HEK293 (cell line): Measurements from ENCODE around the gene CACNA2D1.

Source experiments
- CTCF ChIA-PET: fragments of 350-600 bp; formaldehyde crosslinking; extraction: SDS; loops from one replicate; lab custom pipeline; 2021; ENCODE audit warnings: antibody characterized with exemption; lab: Yijun Ruan, JAX
- POLR2A ChIA-PET: fragments of 300-600 bp; formaldehyde crosslinking; extraction: SDS; loops from one replicate; lab custom pipeline; 2020; ENCODE audit warnings: antibody characterized with exemption, inconsistent platforms; lab: Yijun Ruan, JAX
- H3K27ac ChIP-seq: fragments of 200-500 bp; sonication (Bioruptor generic); 2 replicates; pipeline ENCODE4 v1.5.1; 2014; ENCODE audit warnings: low read depth, low read length, control low read depth, inconsistent platforms; ENCODE audit errors: extremely low read depth
- H3K36me3 ChIP-seq, 2 experiments: fragments of 200-500 bp in 1 of 2; sonication (Bioruptor generic) in 1 of 2; 1 replicate in 1 of 2; 2 replicates in 1 of 2; pipeline ENCODE4 v1.5.1; 2014 to 2017; ENCODE audit warnings: inconsistent platforms in 2 of 2, low read length in 2 of 2; ENCODE audit not compliant: control insufficient read depth in 2 of 2, insufficient read depth in 1 of 2
- H3K4me1 ChIP-seq: fragments of 200-500 bp; sonication (Bioruptor generic); 2 replicates; pipeline ENCODE4 v1.5.1; 2014; ENCODE audit warnings: mild to moderate bottlenecking, low read length, inconsistent platforms; ENCODE audit not compliant: control insufficient read depth, insufficient read depth
- H3K4me3 ChIP-seq: 2 replicates; pipeline ENCODE4 v1.5.1; 2011; ENCODE audit warnings: low read depth, mild to moderate bottlenecking, control low read depth, low read length, moderate library complexity
- H3K9me3 ChIP-seq: fragments of 200-500 bp; sonication (Bioruptor generic); 2 replicates; pipeline ENCODE4 v1.5.1; 2014; ENCODE audit warnings: low read depth, low read length, inconsistent platforms; ENCODE audit not compliant: control insufficient read depth, insufficient read depth
- BCL11B ChIP-seq: fragments of 450-650 bp; formaldehyde crosslinking; IDR thresholded peaks from 2 replicates; pipeline ENCODE4 v1.5.1; 2016; ENCODE audit warnings: low read depth, missing biosample characterization, missing genetic modification characterization
- FEZF1 ChIP-seq: fragments of 450-650 bp; formaldehyde crosslinking; IDR thresholded peaks from 2 replicates; pipeline ENCODE4 v1.5.1; 2016; ENCODE audit warnings: missing biosample characterization, missing genetic modification characterization
- HOXA7 ChIP-seq: sonication (generic); formaldehyde crosslinking; IDR thresholded peaks from 2 replicates; pipeline ENCODE4 v1.8.1; 2022; ENCODE audit warnings: missing genetic modification reagents, borderline replicate concordance
- HOXC10 ChIP-seq: sonication (generic); formaldehyde crosslinking; IDR thresholded peaks from 2 replicates; pipeline ENCODE4 v1.8.1; 2023; ENCODE audit warnings: mild to moderate bottlenecking, missing genetic modification reagents
- ZBTB7A ChIP-seq: fragments of 450-650 bp; formaldehyde crosslinking; IDR thresholded peaks from 2 replicates; pipeline ENCODE4 v1.5.1; 2016; ENCODE audit warnings: low read depth, missing biosample characterization, missing genetic modification characterization
- ZFP69B ChIP-seq: fragments of 450-650 bp; formaldehyde crosslinking; IDR thresholded peaks from 2 replicates; pipeline ENCODE4 v1.5.1; 2016; ENCODE audit warnings: missing biosample characterization, missing genetic modification characterization
- ZNF112 ChIP-seq: fragments of 450-650 bp; formaldehyde crosslinking; IDR thresholded peaks from 2 replicates; pipeline ENCODE4 v1.5.0; 2017; ENCODE audit warnings: missing biosample characterization, missing genetic modification characterization
- ZNF138 ChIP-seq: fragments of 450-650 bp; formaldehyde crosslinking; IDR thresholded peaks from 2 replicates; pipeline ENCODE4 v1.5.1; 2016; ENCODE audit warnings: missing biosample characterization, missing genetic modification characterization, borderline replicate concordance
- ZNF169 ChIP-seq: fragments of 450-650 bp; formaldehyde crosslinking; IDR thresholded peaks from 2 replicates; pipeline ENCODE4 v1.5.1; 2016; ENCODE audit warnings: missing biosample characterization, missing genetic modification characterization
- ZNF174 ChIP-seq: fragments of 450-650 bp; formaldehyde crosslinking; IDR thresholded peaks from 2 replicates; pipeline ENCODE4 v1.5.0; 2017; ENCODE audit warnings: missing biosample characterization, mild to moderate bottlenecking, missing genetic modification characterization
- ZNF202 ChIP-seq: fragments of 450-650 bp; formaldehyde crosslinking; IDR thresholded peaks from 2 replicates; pipeline ENCODE4 v1.5.1; 2016; ENCODE audit warnings: missing biosample characterization, missing genetic modification characterization, borderline replicate concordance
- ZNF248 ChIP-seq: fragments of 450-650 bp; formaldehyde crosslinking; IDR thresholded peaks from 2 replicates; pipeline ENCODE4 v1.5.1; 2017; ENCODE audit warnings: missing biosample characterization, missing genetic modification characterization
- ZNF366 ChIP-seq: fragments of 450-650 bp; formaldehyde crosslinking; conservative IDR thresholded peaks from 2 replicates; pipeline ENCODE4 v1.5.1; 2016; ENCODE audit warnings: missing biosample characterization, missing genetic modification characterization
- ZNF37A ChIP-seq: fragments of 450-650 bp; IDR thresholded peaks from 2 replicates; pipeline ENCODE4 v1.5.1; 2018; ENCODE audit warnings: missing biosample characterization, missing genetic modification characterization
- ZNF501 ChIP-seq: fragments of 450-650 bp; formaldehyde crosslinking; IDR thresholded peaks from 2 replicates; pipeline ENCODE4 v1.5.1; 2016; ENCODE audit warnings: missing biosample characterization, missing genetic modification characterization
- ZNF513 ChIP-seq: fragments of 450-650 bp; IDR thresholded peaks from 2 replicates; pipeline ENCODE4 v1.5.1; 2018; ENCODE audit warnings: missing biosample characterization, missing genetic modification characterization
- ZNF571 ChIP-seq: fragments of 450-650 bp; formaldehyde crosslinking; IDR thresholded peaks from 2 replicates; pipeline ENCODE4 v1.5.0; 2017; ENCODE audit warnings: missing biosample characterization, missing genetic modification characterization
- ZNF600 ChIP-seq: fragments of 450-650 bp; formaldehyde crosslinking; IDR thresholded peaks from 2 replicates; pipeline ENCODE4 v1.5.1; 2016; ENCODE audit warnings: missing biosample characterization, missing genetic modification characterization
- ZNF629 ChIP-seq: fragments of 450-650 bp; formaldehyde crosslinking; IDR thresholded peaks from 2 replicates; pipeline ENCODE4 v1.5.1; 2017; ENCODE audit warnings: missing biosample characterization, missing genetic modification characterization
- ZNF660 ChIP-seq: fragments of 450-650 bp; IDR thresholded peaks from 2 replicates; pipeline ENCODE4 v1.5.1; 2018; ENCODE audit warnings: missing biosample characterization, mild to moderate bottlenecking, missing genetic modification characterization
- ZNF747 ChIP-seq: fragments of 450-650 bp; formaldehyde crosslinking; IDR thresholded peaks from 2 replicates; pipeline ENCODE4 v1.5.1; 2016; ENCODE audit warnings: missing biosample characterization, missing genetic modification characterization
- ZNF785 ChIP-seq: fragments of 450-650 bp; formaldehyde crosslinking; IDR thresholded peaks from 2 replicates; pipeline ENCODE4 v1.5.1; 2016; ENCODE audit warnings: missing biosample characterization, missing genetic modification characterization
- TF ChIP-seq, protein P1 (sequence below): fragments of 450-650 bp; formaldehyde crosslinking; IDR thresholded peaks from 2 replicates; pipeline ENCODE4 v1.5.1; 2016; ENCODE audit warnings: missing biosample characterization, missing genetic modification characterization

Gene CACNA2D1

DNA sequence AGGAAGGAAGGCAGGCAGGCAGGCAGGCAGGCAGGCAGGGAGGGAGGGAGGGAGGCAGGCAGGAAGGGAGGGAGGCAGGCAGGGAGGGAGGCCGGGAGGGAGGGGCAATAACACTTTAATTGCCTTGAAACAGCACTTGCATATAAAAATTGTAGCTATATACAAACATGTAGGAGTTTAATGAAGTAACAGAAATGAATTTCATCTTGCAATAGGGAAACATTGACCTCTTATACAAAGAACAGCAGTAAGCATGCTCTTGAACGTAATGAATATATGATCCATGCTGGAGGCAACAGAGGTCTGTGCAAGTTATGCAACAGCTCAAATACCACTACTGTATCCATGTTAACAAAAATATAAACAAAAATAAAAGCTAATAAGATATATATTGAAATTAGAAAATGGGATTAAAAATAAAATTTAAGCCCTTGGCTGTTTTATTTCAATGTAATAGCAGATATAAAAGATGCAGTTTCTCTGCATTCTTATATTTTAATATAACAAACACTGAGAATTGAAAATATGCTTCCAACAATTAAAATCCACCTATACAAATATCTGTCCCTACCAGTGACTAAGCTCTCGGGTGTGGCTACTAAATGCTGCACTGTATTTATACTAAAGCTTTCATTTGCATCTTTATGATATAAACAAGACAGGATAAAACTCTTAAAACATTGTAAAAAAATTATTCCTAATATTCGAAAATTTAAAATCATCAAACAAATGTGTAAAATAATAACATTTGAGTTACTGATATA lies 50.3 kb downstream of the CACNA2D1 start:
- no peak overlapping the region for H3K27ac ChIP-seq
- ChIA-PET CTCF (no interaction called here), POLR2A (no interaction called here)
- no peaks in the 10 kb centered on the region for H3K9me3 ChIP-seq
- peaks cover 9% of the 10 kb centered on the region for H3K4me1 ChIP-seq
- no peak overlapping the region for H3K4me3 ChIP-seq
- no peak for TF ChIP-seq ZNF600 (tag by site-specific recombination)
- TF ChIP-seq ZNF248, result no peak
- no peak for TF ChIP-seq ZBTB7A
- no peak for TF ChIP-seq HOXA7 (CRISPR knock-in tag)
- no peaks in the 10 kb centered on the region for H3K36me3 ChIP-seq

DNA sequence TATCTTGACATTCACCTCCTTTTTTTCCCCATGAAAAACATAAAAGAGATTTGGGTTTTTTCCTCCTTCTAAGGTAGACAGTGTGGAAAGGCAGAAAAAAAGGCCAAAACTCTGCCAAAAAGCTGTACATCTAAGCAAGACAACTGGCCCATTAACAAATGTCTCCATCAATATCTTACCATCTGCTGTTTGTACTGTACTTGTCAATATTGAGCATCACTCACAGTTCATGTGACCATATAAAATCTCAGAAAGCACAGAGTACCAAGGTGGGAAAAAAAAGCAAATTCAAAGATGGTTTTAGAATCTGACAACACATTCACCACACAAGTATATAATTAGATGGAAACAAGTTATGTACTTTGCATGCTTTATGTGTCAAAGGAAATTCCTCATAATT lies 52.6 kb downstream of the CACNA2D1 start:
- CTCF ChIA-PET, result interaction anchor here (0.7 kb wide), 1 partner anchor 181 kb away, joined by 4 read pairs; no protein-coding TSS in a partner anchor
- TF ChIP-seq ZNF138 (tag by site-specific recombination), result no peak
- TF ChIP-seq ZNF747 (tag by site-specific recombination), result no peak
- TF ChIP-seq ZNF513, result no peak
- TF ChIP-seq ZNF174 (tag by site-specific recombination), result no peak
- TF ChIP-seq ZNF660 (tag by site-specific recombination), result no peak
- no peak for TF ChIP-seq ZNF37A (tag by site-specific recombination)
- TF ChIP-seq BCL11B, result no peak
- TF ChIP-seq FEZF1 (tag by site-specific recombination), result no peak
- TF ChIP-seq ZNF785 (tag by site-specific recombination), result no peak
- TF ChIP-seq, protein P1, sequence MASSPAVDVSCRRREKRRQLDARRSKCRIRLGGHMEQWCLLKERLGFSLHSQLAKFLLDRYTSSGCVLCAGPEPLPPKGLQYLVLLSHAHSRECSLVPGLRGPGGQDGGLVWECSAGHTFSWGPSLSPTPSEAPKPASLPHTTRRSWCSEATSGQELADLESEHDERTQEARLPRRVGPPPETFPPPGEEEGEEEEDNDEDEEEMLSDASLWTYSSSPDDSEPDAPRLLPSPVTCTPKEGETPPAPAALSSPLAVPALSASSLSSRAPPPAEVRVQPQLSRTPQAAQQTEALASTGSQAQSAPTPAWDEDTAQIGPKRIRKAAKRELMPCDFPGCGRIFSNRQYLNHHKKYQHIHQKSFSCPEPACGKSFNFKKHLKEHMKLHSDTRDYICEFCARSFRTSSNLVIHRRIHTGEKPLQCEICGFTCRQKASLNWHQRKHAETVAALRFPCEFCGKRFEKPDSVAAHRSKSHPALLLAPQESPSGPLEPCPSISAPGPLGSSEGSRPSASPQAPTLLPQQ, result no peak
- no peak for TF ChIP-seq ZNF112
- TF ChIP-seq ZNF366 (tag by site-specific recombination), result no peak
- TF ChIP-seq ZNF571 (tag by site-specific recombination), result no peak
- no peak for TF ChIP-seq HOXC10

DNA sequence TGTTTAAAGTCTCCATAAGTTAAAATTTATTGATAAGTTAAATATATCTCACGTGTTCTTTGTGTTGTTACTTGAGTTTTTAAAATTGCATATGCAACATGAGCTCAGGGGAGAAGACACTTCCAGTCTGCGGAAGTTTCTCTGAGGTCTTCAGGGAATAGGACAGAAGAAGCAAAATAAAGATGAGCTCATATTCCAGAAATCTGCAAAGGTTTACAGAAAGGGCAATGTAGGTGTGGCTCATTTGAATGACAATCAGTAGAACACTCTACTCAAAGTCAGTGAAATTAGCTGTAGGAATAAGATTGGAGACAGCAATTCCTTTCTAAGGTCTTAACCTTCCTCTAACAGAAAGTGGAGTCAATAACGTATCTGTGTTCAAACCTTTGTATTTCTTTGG lies 53.7 kb downstream of the CACNA2D1 start:
- no peak overlapping the region for H3K27ac ChIP-seq
- no peak for TF ChIP-seq ZNF202
- no peak for TF ChIP-seq HOXA7 (CRISPR knock-in tag)
- no peak for TF ChIP-seq ZNF169 (tag by site-specific recombination)
- TF ChIP-seq ZFP69B (tag by site-specific recombination), result no peak
- TF ChIP-seq ZNF629 (tag by site-specific recombination), result no peak
- no peak for TF ChIP-seq ZNF785 (tag by site-specific recombination)
- TF ChIP-seq ZNF501 (tag by site-specific recombination), result no peak
- TF ChIP-seq, all 188 proteins: peak for 0
- Histone ChIP-seq H3K4me3 (no peak overlapping the region), H3K9me3 (no peaks in the 10 kb centered on the region), H3K36me3 (no peaks in the 10 kb centered on the region), H3K4me1 (peaks cover 14% of the 10 kb centered on the region)
- ChIA-PET POLR2A (interaction anchor here (0.6 kb wide), 1 partner anchor 132 kb away, joined by 3 read pairs; no protein-coding TSS in a partner anchor), CTCF (interaction anchor here (0.6 to 0.7 kb wide), 3 partner anchors 21 to 182 kb away, joined by 3 to 4 read pairs (median 4); no protein-coding TSS in a partner anchor)

More for the DNA sequence above, 52.6 kb downstream of the CACNA2D1 start:
- Histone ChIP-seq H3K9me3 (no peaks in the 10 kb centered on the region), H3K36me3 (no peaks in the 10 kb centered on the region), H3K4me1 (peaks cover 9% of the 10 kb centered on the region), H3K4me3 (no peak overlapping the region), H3K27ac (no peak overlapping the region)
- POLR2A ChIA-PET, result no interaction called here
